Brain microvascular endothelial cell (primary cell): ENCODE results near the gene APLF.

Source experiments
- DNase-seq: peaks from one replicate; pipeline ENCODE4 v3.0.0-alpha.2; 2020
- H3K27ac ChIP-seq: fragments of 250-450 bp; sonication (Bioruptor Pico); 2 replicates; pipeline ENCODE4 v1.5.1; 2020; ENCODE audit warnings: mild to moderate bottlenecking, moderate library complexity
- H3K27me3 ChIP-seq: fragments of 250-450 bp; sonication (Bioruptor Pico); replicated peaks from 2 replicates; pipeline ENCODE4 v1.5.1; 2020; ENCODE audit warnings: mild to moderate bottlenecking
- H3K36me3 ChIP-seq: fragments of 250-450 bp; sonication (Bioruptor Pico); replicated peaks from 2 replicates; pipeline ENCODE4 v1.5.1; 2020; ENCODE audit warnings: mild to moderate bottlenecking
- H3K4me3 ChIP-seq: 2 replicates; pipeline ENCODE4 v1.5.1; 2011; ENCODE audit warnings: low read depth, mild to moderate bottlenecking, control low read depth, low read length, moderate library complexity
- CTCF ChIP-seq: IDR thresholded peaks from 2 replicates; pipeline ENCODE4 v1.5.1; 2011; ENCODE audit warnings: low read depth, mild to moderate bottlenecking, moderate library complexity, low read length, control low read depth, inconsistent platforms; ENCODE audit errors: missing control alignments
- in situ Hi-C: cut with HindIII; loops from 2 replicates; pipeline ENCODE4 v1.10.0; 2017; ENCODE audit warnings: low sequenced_read_pairs, low pct_ligation_motif_present

The APLF gene

GRCh38 chr2:68605939-68606338, 138.6 kb downstream of the APLF start:
- in situ Hi-C loops, result no loop called here
- DNase-seq, result no peak
- Histone ChIP-seq H3K27ac (no peak overlapping the region), H3K4me3 (no peak overlapping the region), H3K36me3 (no peaks in the 10 kb centered on the region), H3K27me3 (no peaks in the 10 kb centered on the region)
- TF ChIP-seq CTCF, result no peak

DNA sequence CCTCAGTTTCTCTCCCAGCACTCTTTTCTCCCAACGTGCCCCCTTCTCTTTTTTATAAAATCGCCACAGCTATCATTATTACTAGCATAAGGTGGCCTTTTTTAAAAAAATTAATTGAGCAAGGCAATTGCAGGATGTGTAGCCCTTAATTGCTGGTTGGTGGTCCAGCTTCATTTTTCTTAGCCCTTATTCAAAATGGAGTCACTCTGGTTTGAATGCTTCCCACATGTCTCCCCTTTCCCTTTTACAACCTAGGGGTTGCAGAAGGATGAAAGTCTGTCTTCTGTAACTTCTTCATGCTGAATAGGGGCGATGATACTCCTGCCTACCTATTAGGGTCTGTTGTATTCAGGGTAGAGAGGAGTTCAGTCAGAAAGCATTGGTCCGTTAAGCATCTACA, 139.4 kb downstream of the APLF start:
- TF ChIP-seq CTCF, result no peak
- no peak overlapping the region for H3K4me3 ChIP-seq
- in situ Hi-C loops, result no loop called here

GRCh38 chr2:68607837-68608236, 140.5 kb downstream of the APLF start:
- H3K4me3 ChIP-seq, result no peak overlapping the region
- H3K27ac ChIP-seq, result no peak overlapping the region
- no peak for DNase-seq
- no peak for TF ChIP-seq CTCF
- in situ Hi-C loops, result no loop called here
- no peaks in the 10 kb centered on the region for H3K27me3 ChIP-seq
- no peaks in the 10 kb centered on the region for H3K36me3 ChIP-seq

More for the DNA sequence above, 139.4 kb downstream of the APLF start:
- no peak overlapping the region for H3K27ac ChIP-seq
- H3K27me3 ChIP-seq, result no peaks in the 10 kb centered on the region
- no peak for DNase-seq
- no peaks in the 10 kb centered on the region for H3K36me3 ChIP-seq

DNA sequence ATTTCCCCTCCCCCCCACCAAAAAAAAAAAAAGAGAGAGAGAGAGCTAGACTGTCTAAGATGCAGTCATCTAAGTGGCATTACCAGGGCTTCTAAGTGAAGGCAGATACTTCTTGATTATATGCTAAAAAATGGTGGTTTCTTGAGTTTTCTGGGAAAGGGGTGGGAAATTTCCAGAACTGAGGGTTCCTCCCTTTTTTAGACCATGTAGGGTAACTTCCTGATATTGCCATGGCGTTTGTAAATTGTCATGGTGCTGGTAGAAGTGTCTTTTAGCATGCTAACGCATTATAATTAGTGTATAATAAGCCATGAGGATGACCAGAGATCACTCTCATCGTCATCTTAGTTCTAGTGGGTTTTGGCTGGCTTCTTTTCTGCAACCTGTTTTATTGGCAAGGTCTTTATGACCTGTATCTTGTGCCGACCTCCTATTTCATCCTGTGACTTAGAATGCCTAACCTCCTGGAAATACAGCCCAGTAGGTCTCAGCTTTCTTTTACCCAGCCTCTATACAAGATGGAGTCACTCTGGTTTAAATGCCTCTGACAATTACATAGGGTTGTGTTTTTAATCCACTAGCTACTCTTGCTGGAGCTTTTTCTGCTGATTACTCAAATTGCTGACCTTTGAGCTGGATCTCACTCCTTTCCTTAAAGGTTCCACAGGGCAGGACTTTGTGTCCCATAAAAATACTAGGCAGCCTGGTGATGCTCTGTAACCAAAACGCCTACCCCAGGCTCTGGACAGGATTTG, 145.6 kb downstream of the APLF start:
- no peak for TF ChIP-seq CTCF
- Histone ChIP-seq H3K36me3 (no peaks in the 10 kb centered on the region), H3K27me3 (no peaks in the 10 kb centered on the region), H3K4me3 (no peak overlapping the region), H3K27ac (no peak overlapping the region)
- no peak for DNase-seq
- in situ Hi-C loops, result no loop called here

- Histone ChIP-seq H3K27me3 (no peaks in the 10 kb centered on the region), H3K4me3 (no peak overlapping the region), H3K27ac (no peak overlapping the region), H3K36me3 (no peaks in the 10 kb centered on the region)
- no peak for TF ChIP-seq CTCF
- DNase-seq, result no peak
- in situ Hi-C loops, result no loop called here
Measured at GRCh38 chr2:68620772-68621171, 153.4 kb downstream of the APLF start.

DNA sequence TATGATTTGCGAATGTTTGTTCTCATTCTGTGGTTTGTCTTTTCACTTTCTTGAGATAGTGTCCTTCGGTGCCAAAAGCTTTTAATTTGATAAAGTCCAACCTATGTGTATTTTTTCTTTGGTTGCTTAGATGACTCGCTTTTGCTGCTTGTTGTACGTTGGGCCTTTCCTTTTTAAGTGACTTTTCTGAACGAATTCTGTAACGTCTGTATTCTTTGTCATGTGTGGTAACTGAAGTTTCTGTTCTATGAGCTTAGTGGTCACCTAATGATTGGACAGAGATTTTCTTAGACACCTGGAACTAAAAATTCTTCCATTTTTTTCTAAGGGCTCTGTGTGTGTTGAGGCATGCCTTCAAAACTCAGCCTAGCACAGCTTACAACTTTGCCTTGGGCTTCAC, 156.4 kb downstream of the APLF start:
- Histone ChIP-seq H3K27ac (no peak overlapping the region), H3K36me3 (no peaks in the 10 kb centered on the region), H3K27me3 (no peaks in the 10 kb centered on the region), H3K4me3 (no peak overlapping the region)
- in situ Hi-C loops, result no loop called here
- no peak for DNase-seq
- TF ChIP-seq CTCF, result no peak
